GM21737 (cell line): ENCODE results near the gene PELI1.

Source experiments
- ATAC-seq: cut with Tn5 transposase; IDR thresholded peaks from one replicate; pipeline ENCODE4 v1.9.1; 2021; ENCODE audit warnings: mild to moderate bottlenecking, moderate library complexity; ENCODE audit not compliant: unreplicated experiment

The PELI1 gene

GRCh38 chr2:64144057-64145013 lies at the start of gene PELI1:
Gene PELI1, minus strand, starts transcription at chr2:64144420. Its CDS starts 36,110 bp downstream, at chr2:64108310.
- peak; percentile 80 for ATAC-seq

GRCh38 chr2:64193491-64193890 lies 49.3 kb upstream of the PELI1 start:
- no peak for ATAC-seq

- ATAC-seq = no peak
Measured at GRCh38 chr2:64192664-64193105, 48.5 kb upstream of the PELI1 start.

- no peak for ATAC-seq
Measured at GRCh38 chr2:64192125-64192479, 47.9 kb upstream of the PELI1 start.

- no peak for ATAC-seq
Measured at GRCh38 chr2:64189586-64189985, 45.4 kb upstream of the PELI1 start.

- ATAC-seq = no peak
Measured at GRCh38 chr2:64189167-64189566, 44.9 kb upstream of the PELI1 start.

GRCh38 chr2:64186699-64187605 lies 42.7 kb upstream of the PELI1 start:
- no peak for ATAC-seq

- no peak for ATAC-seq
Measured at GRCh38 chr2:64179582-64180321, 35.5 kb upstream of the PELI1 start.

GRCh38 chr2:64177315-64177714 lies 33.1 kb upstream of the PELI1 start:
- ATAC-seq = no peak

- no peak for ATAC-seq
Measured at GRCh38 chr2:64175419-64176197, 31.4 kb upstream of the PELI1 start.

- no peak for ATAC-seq
Measured at GRCh38 chr2:64173156-64174135, 29.2 kb upstream of the PELI1 start.

GRCh38 chr2:64168756-64169155 lies 24.5 kb upstream of the PELI1 start:
- no peak for ATAC-seq

- no peak for ATAC-seq
Measured at GRCh38 chr2:64168201-64168600, 24.0 kb upstream of the PELI1 start.

- no peak for ATAC-seq
Measured at GRCh38 chr2:64166637-64167420, 22.6 kb upstream of the PELI1 start.

GRCh38 chr2:64166212-64166611 lies 22.0 kb upstream of the PELI1 start:
- ATAC-seq = no peak

- no peak for ATAC-seq
Measured at GRCh38 chr2:64165706-64166105, 21.5 kb upstream of the PELI1 start.

- ATAC-seq = no peak
Measured at GRCh38 chr2:64164629-64165028, 20.4 kb upstream of the PELI1 start.

- ATAC-seq = no peak
Measured at GRCh38 chr2:64162516-64162915, 18.3 kb upstream of the PELI1 start.
